ENCODE measurements around the gene CDC27. TPM values are rescaled to one million over a fixed set of nuclear protein-coding genes. Genes with fewer than 3 reads are reported as not detected.
A peak's percentile ranks its signal among the peaks of the same experiment; 100 is the strongest.

The CDC27 gene
- total RNA-seq, 1 experiment from 2014 or later = 191 TPM

GRCh38 chr17:47231334-47231733 is 42.2 kb upstream of the CDC27 start:
- Histone ChIP-seq H3K4me3 (replicated peaks in 1 of 2; ENCODE audit: low read depth in 1 of 2, low read length in 2 of 2) (no peak overlapping the region), H3K4me2 (ENCODE audit: low read length) (no peak overlapping the region), H3K27me3 (ENCODE audit: insufficient read depth, low read length) (no peaks in the 10 kb centered on the region), H3K79me2 (ENCODE audit: insufficient read depth, low read length) (no peaks in the 10 kb centered on the region), H3K9ac (ENCODE audit: low read length) (no peak overlapping the region), H2AFZ (ENCODE audit: low read depth, low read length, poor library complexity, severe bottlenecking) (peak overlapping the region; percentile 83), H3K9me2 (ENCODE audit: insufficient read depth) (no peaks in the 10 kb centered on the region), H4K20me1 (ENCODE audit: insufficient read depth) (no peaks in the 10 kb centered on the region), H3K27ac (ENCODE audit: low read depth, low read length) (no peak overlapping the region), H3K4me1 (ENCODE audit: control insufficient read depth in 1 of 2, insufficient read depth in 2 of 2, low read length in 2 of 2) (peaks cover 7 to 12% of the 10 kb centered on the region in 2 experiments), H3K36me3 (ENCODE audit: control insufficient read depth in 1 of 2, insufficient read depth in 2 of 2, low read length in 2 of 2) (no peaks in the 10 kb centered on the region), H3K9me3 (ENCODE audit: control insufficient read depth in 1 of 2, insufficient read depth in 1 of 2, low read depth in 1 of 2, low read length in 2 of 2) (peaks cover 0 to 3% of the 10 kb centered on the region in 2 experiments; a peak in 1 of 4 replicates)
- no TSS peak for BruUV-seq (replicated peaks)
- ATAC-seq (no peak), DNase-seq (ENCODE audit: low read depth, low spot score) (no peak)
- intact Hi-C loops (cut with micrococcal nuclease) = no loop called here
- RAD21 ChIA-PET (ENCODE audit: low non-redundant PET in 1 of 2, low total read pairs in 2 of 2, uncharacterized antibody in 2 of 2, unreplicated experiment in 2 of 2) = no interaction called here
- TF ChIP-seq ZNF274 (IDR thresholded peaks at IDR 0.05; ENCODE audit: low read depth, low read length) (no peak), RAD21 (IDR thresholded peaks at IDR 0.05; ENCODE audit: low read depth) (no peak), EZH2phosphoT487 (IDR thresholded peaks at IDR 0.05; ENCODE audit: borderline replicate concordance) (no peak), ZBTB33 (IDR thresholded peaks at IDR 0.05; ENCODE audit: extremely low read depth, insufficient replicate concordance, low read length) (no peak), CTCF (IDR thresholded peaks at IDR 0.05 in 2 of 3, conservative IDR thresholded peaks at IDR 0.05 in 1 of 3; ENCODE audit: borderline replicate concordance in 1 of 3, insufficient read depth in 1 of 3, low read depth in 2 of 3, low read length in 2 of 3) (no peak), ATF3 (IDR thresholded peaks at IDR 0.05) (no peak), CEBPB (IDR thresholded peaks at IDR 0.05; ENCODE audit: low read depth) (no peak), REST (IDR thresholded peaks at IDR 0.05; ENCODE audit: low read depth) (no peak), POLR2AphosphoS5 (IDR thresholded peaks at IDR 0.05; ENCODE audit: low read depth, low read length) (no peak), ZFX (IDR thresholded peaks at IDR 0.05) (no peak)
- POLR2A ChIA-PET = no interaction called here
- CTCF ChIA-PET = no interaction called here

All from HCT116 (cell line).